HL-60 (cell line): ENCODE results near the gene B3GALT5.

Experiments
- DNase-seq, 2 experiments: peaks; one replicate each; pipeline ENCODE4 v3.0.0-alpha.2; 2010 to 2020; ENCODE audit warnings: low read depth in 1 of 2, low spot score in 1 of 2
- H3K27ac ChIP-seq: fragments of 250-450 bp; sonication (Bioruptor Pico); replicated peaks from 2 replicates; pipeline ENCODE4 v1.5.1; 2020; ENCODE audit warnings: mild to moderate bottlenecking, moderate library complexity
- H3K27me3 ChIP-seq: fragments of 250-450 bp; sonication (Bioruptor Pico); 2 replicates; pipeline ENCODE4 v1.5.1; 2021; ENCODE audit warnings: mild to moderate bottlenecking, moderate library complexity; ENCODE audit not compliant: insufficient read depth, poor library complexity, severe bottlenecking
- H3K4me3 ChIP-seq: replicated peaks from 2 replicates; pipeline ENCODE4 v1.5.1; 2011; ENCODE audit warnings: mild to moderate bottlenecking, control low read depth, low read length; ENCODE audit not compliant: insufficient read depth
- CTCF ChIP-seq: IDR thresholded peaks from one replicate; pipeline ENCODE4 v1.5.1; 2011; ENCODE audit warnings: low read length, control low read depth, inconsistent platforms; ENCODE audit not compliant: insufficient read depth
- GABPA ChIP-seq: IDR thresholded peaks from 2 replicates; pipeline ENCODE4 v1.6.1; 2012; ENCODE audit warnings: low read depth
- POLR2AphosphoS5 ChIP-seq: IDR thresholded peaks from 2 replicates; pipeline ENCODE4 v1.6.1; 2012; ENCODE audit warnings: low read depth
- REST ChIP-seq: IDR thresholded peaks from 2 replicates; pipeline ENCODE4 v1.6.1; 2012; ENCODE audit warnings: low read depth; ENCODE audit not compliant: insufficient replicate concordance
- SPI1 ChIP-seq: IDR thresholded peaks from 2 replicates; pipeline ENCODE4 v1.6.1; 2012; ENCODE audit warnings: low read depth, mild to moderate bottlenecking, borderline replicate concordance

The B3GALT5 gene

GRCh38 chr21:39630191-39630591 is 17.5 kb downstream of the B3GALT5 start:
- TF ChIP-seq SPI1 (no peak), CTCF (no peak), GABPA (no peak)
- no peak overlapping the region for H3K4me3 ChIP-seq

GRCh38 chr21:39630827-39631226 is 18.1 kb downstream of the B3GALT5 start:
- Histone ChIP-seq H3K4me3 (no peak overlapping the region), H3K27ac (no peak overlapping the region), H3K27me3 (no peaks in the 10 kb centered on the region)
- TF ChIP-seq CTCF, result no peak
- TF ChIP-seq POLR2AphosphoS5, result no peak
- no peak for TF ChIP-seq REST
- no peak for TF ChIP-seq GABPA
- TF ChIP-seq SPI1, result no peak
- DNase-seq, result no peak

More at GRCh38 chr21:39630191-39630591, 17.5 kb downstream of the B3GALT5 start:
- Histone ChIP-seq H3K27me3 (no peaks in the 10 kb centered on the region), H3K27ac (no peak overlapping the region)
- no peak for DNase-seq

- no peak for TF ChIP-seq REST
- no peak for TF ChIP-seq SPI1
- no peak for TF ChIP-seq GABPA
- TF ChIP-seq POLR2AphosphoS5, result no peak
- TF ChIP-seq CTCF, result no peak
- H3K27me3 ChIP-seq, result no peaks in the 10 kb centered on the region
- no peak for DNase-seq
- no peak overlapping the region for H3K27ac ChIP-seq
- H3K4me3 ChIP-seq, result no peak overlapping the region
Observed at GRCh38 chr21:39631842-39632562, 19.3 kb downstream of the B3GALT5 start.
